ENCODE results near the gene KSR1. TPM values are rescaled to one million over a fixed set of nuclear protein-coding genes. Genes with fewer than 3 reads are reported as not detected.

Gene KSR1
- total and polyA plus RNA-seq, 2 of the 4 experiments (the other 2 are of a cell fraction), result 12.5 to 21.9 TPM

GRCh38 chr17:27535975-27536374, 79.7 kb downstream of the KSR1 start:
- Histone ChIP-seq H3K4ac (ENCODE audit: low read depth, low read length) (peak overlapping the region; percentile 99), H3K56ac (ENCODE audit: extremely low read depth, insufficient read depth, low read length) (peak overlapping the region; percentile 77; the same call in 1 of the 2 replicates), H4K20me1 (ENCODE audit: insufficient read depth, low read length) (peaks cover 28% of the 10 kb centered on the region), H3K4me3 (ENCODE audit: insufficient read depth, low read depth, low read length) (no peak overlapping the region), H3K9me3 (ENCODE audit: control insufficient read depth, insufficient read depth, low read length) (no peaks in the 10 kb centered on the region), H3K14ac (replicated peaks; ENCODE audit: low read depth, low read length) (peak overlapping the region; percentile 94), H4K91ac (ENCODE audit: insufficient read depth, low read depth, low read length) (peak overlapping the region; percentile 99), H3K36me3 (ENCODE audit: control insufficient read depth, insufficient read depth, low read length) (no peaks in the 10 kb centered on the region), H3K27ac (ENCODE audit: insufficient read depth, low read length) (peak overlapping the region; percentile 94), H3K27me3 (ENCODE audit: control insufficient read depth, insufficient read depth, low read length) (no peaks in the 10 kb centered on the region), H2BK120ac (ENCODE audit: low read depth, low read length) (peak overlapping the region; percentile 99), H2BK5ac (ENCODE audit: low read depth, low read length, poor library complexity, severe bottlenecking) (peak overlapping the region; percentile 97), H4K5ac (ENCODE audit: low read depth, low read length) (peak overlapping the region; percentile 96), H3K18ac (ENCODE audit: low read depth, low read length) (peak overlapping the region; percentile 97), H2BK15ac (ENCODE audit: low read depth, low read length) (peak overlapping the region; percentile 85; the same call in 2 of the 3 replicates), H3K23ac (ENCODE audit: low read depth, low read length) (peak overlapping the region; percentile 98), H3K9ac (ENCODE audit: low read depth, low read length) (peak overlapping the region; percentile 40), H2AK9ac (replicated peaks; ENCODE audit: low read depth, low read length, poor library complexity) (peak overlapping the region; percentile 35), H2AK5ac (ENCODE audit: low read depth, low read length) (peak overlapping the region; percentile 98), H4K8ac (ENCODE audit: low read depth in 2 of 2, low read length in 2 of 2) (peak overlapping the region; percentile 76 to 94), H2AFZ (replicated peaks; ENCODE audit: low read length, poor library complexity) (peak overlapping the region; percentile 66), H3K9me1 (ENCODE audit: insufficient read depth, low read length) (peaks cover 76% of the 10 kb centered on the region), H2BK20ac (ENCODE audit: low read depth, low read length) (peak overlapping the region; percentile 99), H3K4me2 (ENCODE audit: low read depth, low read length) (peak overlapping the region; percentile 9; the same call in 1 of the 2 replicates), H3K4me1 (ENCODE audit: control insufficient read depth, insufficient read depth, low read length) (peaks cover 73% of the 10 kb centered on the region), H3K79me1 (ENCODE audit: low read depth in 1 of 2, low read length in 2 of 2) (peaks cover 44 to 88% of the 10 kb centered on the region in 2 experiments)
- no peak for ATAC-seq (ENCODE audit: low read depth)
- ChIA-PET CTCF (no interaction called here), POLR2A (ENCODE audit: unreplicated experiment) (no interaction called here)
- in situ Hi-C loops (cut with MboI; ENCODE audit: low sequenced_read_pairs) (loop anchor here (25.0 kb wide), 1 partner anchor 801 kb away; the partner anchor contains the start of genes IFT20 and TNFAIP1), dilution Hi-C loops (cut with HindIII; ENCODE audit: low sequenced_read_pairs, unreplicated experiment) (no loop called here), intact Hi-C loops (cut with micrococcal nuclease) (loop anchor here (2.0 kb wide), 1 partner anchor 79 kb away; the partner anchor contains the start of gene KSR1)
- no peak for DNase-seq
- BruUV-seq (replicated peaks), result no TSS peak
- WGBS, 2 experiments (ENCODE audit: extremely low coverage in 2 of 2, insufficient read length in 1 of 2), result 79% methylated on average over 2 of the region's 7 CpGs; no CpG with 5 or more reads in 1 of the 2 experiments
- TF ChIP-seq RCOR1 (IDR thresholded peaks at IDR 0.05; ENCODE audit: insufficient replicate concordance, low read length) (no peak), SMC3 (IDR thresholded peaks at IDR 0.05; ENCODE audit: low read depth, low read length) (no peak), ELK1 (IDR thresholded peaks at IDR 0.05; ENCODE audit: borderline replicate concordance, low read depth, low read length) (no peak), MAZ (IDR thresholded peaks at IDR 0.05; ENCODE audit: borderline replicate concordance, low read depth, low read length) (no peak), RFX5 (IDR thresholded peaks at IDR 0.05; ENCODE audit: low read depth, low read length) (no peak), MAFK (IDR thresholded peaks at IDR 0.05; ENCODE audit: low read depth, low read length) (no peak), CEBPB (IDR thresholded peaks at IDR 0.05; ENCODE audit: low read depth, low read length) (no peak), NFE2L2 (IDR thresholded peaks at IDR 0.05; ENCODE audit: low read depth, low read length) (no peak), CTCF (conservative IDR thresholded peaks at IDR 0.05; ENCODE audit: low read depth, low read length) (no peak), CHD1 (IDR thresholded peaks at IDR 0.05; ENCODE audit: low read depth, low read length) (no peak), USF2 (IDR thresholded peaks at IDR 0.05; ENCODE audit: low read depth, low read length) (no peak)
